ENCODE data around the gene SRCAP. TPM values are rescaled to one million over a fixed set of nuclear protein-coding genes. Genes with fewer than 3 reads are reported as not detected.

SRCAP gene
- total RNA-seq, 1 donor: 15.1 TPM

DNA sequence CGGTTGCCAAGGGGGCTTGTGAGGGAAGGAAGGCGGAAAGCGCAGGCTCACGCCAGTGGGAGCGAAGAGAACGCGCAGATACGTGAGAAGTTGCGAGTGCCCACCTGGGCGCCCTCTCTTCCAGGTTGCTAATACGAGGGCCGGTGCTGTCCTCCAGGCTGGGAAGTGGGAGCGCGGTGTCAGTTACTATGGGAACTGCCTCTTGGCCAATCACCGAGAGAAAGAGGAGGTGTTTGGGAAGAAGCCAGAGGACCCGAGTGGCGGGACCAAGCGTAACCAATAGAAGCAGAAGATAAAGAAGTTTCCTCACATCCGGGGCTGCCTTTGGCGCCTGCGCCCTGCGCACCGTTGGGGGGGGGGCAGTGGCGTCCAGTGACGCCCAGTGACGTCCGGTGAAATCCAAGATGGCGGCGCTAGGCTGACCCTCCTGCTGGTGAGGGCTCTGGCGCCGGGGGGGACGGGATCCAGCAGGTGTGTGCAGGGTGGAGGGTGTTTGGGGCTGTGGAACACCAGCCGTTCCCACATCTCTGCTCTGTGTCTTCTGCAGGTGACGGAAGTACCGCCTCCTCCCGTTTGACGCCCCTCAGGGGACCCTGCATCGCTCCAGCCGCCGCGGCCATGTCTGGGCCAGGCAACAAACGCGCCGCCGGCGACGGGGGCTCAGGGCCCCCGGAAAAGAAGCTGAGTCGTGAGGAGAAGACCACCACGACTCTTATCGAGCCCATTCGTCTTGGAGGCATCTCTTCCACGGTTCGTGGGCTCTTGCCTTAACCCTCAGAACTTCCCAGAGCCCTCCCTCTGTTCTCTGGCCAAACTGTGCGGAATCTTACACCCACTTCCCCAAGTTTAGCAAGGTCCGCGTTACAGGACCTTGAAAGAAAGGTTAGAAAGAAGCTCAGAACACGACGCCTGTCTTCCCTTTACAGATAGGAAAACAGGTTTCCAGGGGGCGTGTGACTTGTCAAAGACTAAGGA is 63.2 kb downstream of the SRCAP start, which contains the start of the genes CFAP119 and RNF40:
Gene CFAP119 (minus strand): TSS at position 135 of the 975 bp plus-strand sequence. CDS start 314 bp downstream, outside the sequence.
Gene RNF40 (plus strand): TSS at position 395 of the 975 bp plus-strand sequence. CDS start 224 bp downstream, at position 619.
- H3K4me3 ChIP-seq (ENCODE audit: low read depth, low read length): peak within 1 kb of the TSS; percentile 88
- TF ChIP-seq, protein P1, sequence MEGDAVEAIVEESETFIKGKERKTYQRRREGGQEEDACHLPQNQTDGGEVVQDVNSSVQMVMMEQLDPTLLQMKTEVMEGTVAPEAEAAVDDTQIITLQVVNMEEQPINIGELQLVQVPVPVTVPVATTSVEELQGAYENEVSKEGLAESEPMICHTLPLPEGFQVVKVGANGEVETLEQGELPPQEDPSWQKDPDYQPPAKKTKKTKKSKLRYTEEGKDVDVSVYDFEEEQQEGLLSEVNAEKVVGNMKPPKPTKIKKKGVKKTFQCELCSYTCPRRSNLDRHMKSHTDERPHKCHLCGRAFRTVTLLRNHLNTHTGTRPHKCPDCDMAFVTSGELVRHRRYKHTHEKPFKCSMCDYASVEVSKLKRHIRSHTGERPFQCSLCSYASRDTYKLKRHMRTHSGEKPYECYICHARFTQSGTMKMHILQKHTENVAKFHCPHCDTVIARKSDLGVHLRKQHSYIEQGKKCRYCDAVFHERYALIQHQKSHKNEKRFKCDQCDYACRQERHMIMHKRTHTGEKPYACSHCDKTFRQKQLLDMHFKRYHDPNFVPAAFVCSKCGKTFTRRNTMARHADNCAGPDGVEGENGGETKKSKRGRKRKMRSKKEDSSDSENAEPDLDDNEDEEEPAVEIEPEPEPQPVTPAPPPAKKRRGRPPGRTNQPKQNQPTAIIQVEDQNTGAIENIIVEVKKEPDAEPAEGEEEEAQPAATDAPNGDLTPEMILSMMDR (IDR thresholded peaks at IDR 0.05; ENCODE audit: insufficient read depth, low read depth, low read length): no peak
- DNase-seq (ENCODE audit: low read depth): peak; percentile 99

DNA sequence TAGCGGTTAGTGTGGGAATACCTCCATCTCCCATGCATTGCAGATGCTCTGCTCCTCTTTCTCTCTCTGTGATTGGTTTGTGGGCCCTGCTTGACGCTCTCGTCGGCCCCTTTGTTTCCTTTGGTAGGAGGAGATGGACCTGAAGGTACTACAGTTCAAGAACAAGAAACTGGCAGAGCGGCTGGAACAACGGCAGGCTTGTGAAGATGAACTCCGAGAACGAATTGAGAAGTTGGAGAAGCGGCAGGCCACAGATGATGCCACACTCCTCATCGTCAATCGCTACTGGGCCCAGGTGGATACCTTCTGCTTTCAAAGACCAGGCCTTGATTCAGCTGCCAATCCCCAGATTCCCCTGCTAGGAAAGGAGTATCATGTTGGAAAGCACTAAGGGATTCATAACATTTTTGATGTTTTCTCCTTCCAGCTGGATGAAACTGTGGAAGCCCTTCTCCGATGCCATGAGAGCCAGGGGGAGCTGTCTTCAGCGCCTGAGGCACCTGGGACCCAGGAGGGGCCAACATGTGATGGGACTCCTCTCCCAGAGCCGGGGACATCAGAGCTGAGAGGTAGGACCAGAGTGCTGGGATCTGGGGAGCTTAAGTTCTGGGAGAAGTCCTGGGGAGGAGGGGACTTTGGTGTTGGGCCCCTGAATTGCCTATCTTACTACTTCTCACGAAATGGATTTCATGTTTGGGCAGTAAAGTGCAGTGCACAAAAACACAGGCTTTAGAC is 64.2 kb downstream of the SRCAP start:
- peak overlapping the region; percentile 88 for H3K4me3 ChIP-seq (ENCODE audit: low read depth, low read length)
- DNase-seq (ENCODE audit: low read depth): no peak
- TF ChIP-seq, protein P1 (IDR thresholded peaks at IDR 0.05; ENCODE audit: insufficient read depth, low read depth, low read length): no peak

- no peak overlapping the region for H3K4me3 ChIP-seq (ENCODE audit: low read depth, low read length)
- TF ChIP-seq, protein P1 (IDR thresholded peaks at IDR 0.05; ENCODE audit: insufficient read depth, low read depth, low read length): no peak
- DNase-seq (ENCODE audit: low read depth): no peak
Measured at GRCh38 chr16:30764086-30764485, 65.1 kb downstream of the SRCAP start.

- no peak overlapping the region for H3K4me3 ChIP-seq (ENCODE audit: low read depth, low read length)
- TF ChIP-seq, protein P1 (IDR thresholded peaks at IDR 0.05; ENCODE audit: insufficient read depth, low read depth, low read length): no peak
- no peak for DNase-seq (ENCODE audit: low read depth)
Measured at GRCh38 chr16:30764816-30765465, 66.0 kb downstream of the SRCAP start.

DNA sequence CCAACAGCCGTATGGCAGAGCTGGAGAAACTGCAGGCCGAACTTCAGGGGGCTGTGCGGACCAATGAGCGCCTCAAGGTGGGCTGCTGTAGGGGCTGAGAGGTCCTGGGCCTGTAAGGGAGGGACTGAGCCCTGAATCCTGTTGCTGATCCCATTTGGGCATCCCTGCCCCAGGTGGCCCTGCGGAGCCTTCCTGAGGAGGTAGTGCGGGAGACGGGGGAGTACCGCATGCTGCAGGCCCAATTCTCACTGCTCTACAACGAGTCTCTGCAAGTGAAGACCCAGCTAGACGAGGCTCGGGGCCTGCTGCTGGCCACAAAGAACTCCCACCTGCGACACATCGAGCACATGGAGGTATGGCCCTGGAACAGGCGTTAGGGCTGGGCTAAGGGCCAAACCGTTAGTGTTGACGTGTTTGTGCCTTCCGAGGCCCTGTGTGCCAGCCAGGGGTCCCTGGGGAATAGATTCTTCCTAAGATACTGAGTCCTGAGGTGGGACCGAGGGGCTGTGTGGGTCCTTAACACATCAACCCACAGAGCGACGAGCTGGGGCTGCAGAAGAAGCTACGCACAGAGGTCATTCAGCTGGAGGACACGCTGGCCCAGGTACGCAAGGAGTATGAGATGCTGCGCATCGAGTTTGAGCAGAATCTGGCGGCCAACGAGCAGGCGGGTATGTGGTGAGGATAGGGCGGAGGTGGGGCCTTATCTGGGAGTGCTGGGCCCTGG is 67.4 kb downstream of the SRCAP start:
- no peak overlapping the region for H3K4me3 ChIP-seq (ENCODE audit: low read depth, low read length)
- TF ChIP-seq, protein P1 (IDR thresholded peaks at IDR 0.05; ENCODE audit: insufficient read depth, low read depth, low read length): no peak
- no peak for DNase-seq (ENCODE audit: low read depth)

DNA sequence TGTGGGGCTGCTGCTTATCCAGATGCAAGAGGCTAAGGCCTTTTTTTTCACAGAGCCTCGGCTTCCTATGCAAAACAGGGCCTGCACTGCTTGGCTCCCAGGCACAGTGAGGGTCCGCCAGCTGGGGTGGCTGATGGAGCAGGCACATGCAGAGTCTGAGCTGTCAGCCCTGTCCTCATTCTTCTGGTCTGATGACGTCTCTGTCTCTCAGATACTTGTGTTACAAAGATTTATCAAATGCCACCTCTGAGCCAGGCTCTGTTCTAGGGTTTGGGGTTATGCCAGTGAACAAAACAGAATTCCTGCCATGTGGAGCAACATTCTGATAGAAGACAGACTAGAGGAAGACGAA is 67.9 kb downstream of the SRCAP start:
- no peak overlapping the region for H3K4me3 ChIP-seq (ENCODE audit: low read depth, low read length)
- DNase-seq (ENCODE audit: low read depth): no peak
- TF ChIP-seq, protein P1 (IDR thresholded peaks at IDR 0.05; ENCODE audit: insufficient read depth, low read depth, low read length): no peak
